K562 (cell line): ENCODE data around the gene MKLN1. TPM values are rescaled to one million over a fixed set of nuclear protein-coding genes. Genes with fewer than 3 reads are reported as not detected.

ENCODE experiments used
- CC2D1A ChIP-seq: fragments of 450-650 bp; IDR thresholded peaks from 2 replicates; pipeline ENCODE4 v1.6.1; 2017; ENCODE audit warnings: mild to moderate bottlenecking
- CHCHD3 ChIP-seq: fragments of 250-450 bp; sonication (Bioruptor Pico); IDR thresholded peaks from 2 replicates; pipeline ENCODE4 v2.1.2; 2022; ENCODE audit warnings: mild to moderate bottlenecking
- CHD4 ChIP-seq: fragments of 200-600 bp; sonication (generic); IDR thresholded peaks from 3 replicates; pipeline ENCODE4 v1.6.1; 2012; ENCODE audit warnings: low read depth, mild to moderate bottlenecking, mixed read lengths, low read length, inconsistent platforms; ENCODE audit not compliant: insufficient read depth, insufficient replicate concordance, poor library complexity, severe bottlenecking
- COPS2 ChIP-seq: fragments of 450-650 bp; conservative IDR thresholded peaks from 2 replicates; pipeline ENCODE4 v1.6.1; 2016; ENCODE audit warnings: mild to moderate bottlenecking, moderate library complexity
- EP300 ChIP-seq: IDR thresholded peaks from 2 replicates; pipeline ENCODE4 v1.6.1; 2012; ENCODE audit warnings: low read length, improper control_type of control experiment
- ESRRA ChIP-seq: fragments of 450-650 bp; IDR thresholded peaks from 2 replicates; pipeline ENCODE4 v1.6.1; 2014; ENCODE audit warnings: low read depth, mild to moderate bottlenecking, moderate library complexity, borderline replicate concordance
- EZH2 ChIP-seq: IDR thresholded peaks from 2 replicates; pipeline ENCODE4 v1.6.1; 2012; ENCODE audit warnings: low read depth, mild to moderate bottlenecking, inconsistent platforms, low read length, borderline replicate concordance
- FOXA3 ChIP-seq, 2 experiments: fragments of 450-650 bp in 1 of 2; sonication (generic) in 1 of 2; formaldehyde crosslinking; IDR thresholded peaks in 1 of 2; conservative IDR thresholded peaks in 1 of 2; 2 replicates each; pipeline versions ENCODE4 v1.4.0 to v1.8.0; 2020 to 2022; ENCODE audit warnings: mild to moderate bottlenecking in 2 of 2, missing genetic modification reagents in 1 of 2
- FOXK2 ChIP-seq, 2 experiments: fragments of 450-650 bp; IDR thresholded peaks in 1 of 2; conservative IDR thresholded peaks in 1 of 2; 2 replicates each; pipeline ENCODE4 v1.6.1; 2016; ENCODE audit warnings: low read depth in 2 of 2, mild to moderate bottlenecking in 1 of 2
- HSF4 ChIP-seq: fragments of 250-450 bp; sonication (Bioruptor Pico); IDR thresholded peaks from 2 replicates; pipeline ENCODE4 v2.1.2; 2022; ENCODE audit warnings: mild to moderate bottlenecking, moderate library complexity, borderline replicate concordance
- JUN ChIP-seq, 2 experiments: sonication (generic) in 1 of 2; formaldehyde crosslinking in 1 of 2; IDR thresholded peaks; 2 replicates each; pipeline versions ENCODE4 v1.6.1 to v1.8.0; 2012 to 2022; ENCODE audit warnings: borderline replicate concordance in 2 of 2, mild to moderate bottlenecking in 2 of 2, improper control_type of control experiment in 1 of 2, low read depth in 1 of 2, low read length in 1 of 2, missing genetic modification reagents in 1 of 2
- KLF10 ChIP-seq: fragments of 250-450 bp; sonication (Bioruptor Pico); IDR thresholded peaks from 2 replicates; pipeline ENCODE4 v1.6.1; 2021; ENCODE audit warnings: matching md5 sums
- MAFK ChIP-seq: IDR thresholded peaks from 2 replicates; pipeline ENCODE4 v1.6.1; 2011; ENCODE audit warnings: low read length, improper control_type of control experiment
- MNT ChIP-seq, 2 experiments: fragments of 450-650 bp; conservative IDR thresholded peaks; 2 replicates each; pipeline ENCODE4 v1.6.1; 2017; ENCODE audit warnings: mild to moderate bottlenecking in 2 of 2, moderate library complexity in 2 of 2
- NBN ChIP-seq: fragments of 450-650 bp; IDR thresholded peaks from 2 replicates; pipeline ENCODE4 v1.6.1; 2016; ENCODE audit warnings: low read depth, mild to moderate bottlenecking
- PCBP2 ChIP-seq: fragments of 200-400 bp; formaldehyde crosslinking; IDR thresholded peaks from 2 replicates; pipeline ENCODE4 v1.6.1; 2018; ENCODE audit warnings: low read length, low read depth, mild to moderate bottlenecking, moderate library complexity; ENCODE audit not compliant: poor library complexity, severe bottlenecking
- RB1 ChIP-seq: fragments of 450-650 bp; IDR thresholded peaks from 2 replicates; pipeline ENCODE4 v1.6.1; 2017; ENCODE audit warnings: low read depth, mild to moderate bottlenecking
- RBM17 ChIP-seq: fragments of 200-400 bp; formaldehyde crosslinking; IDR thresholded peaks from 2 replicates; pipeline ENCODE4 v1.6.1; 2017; ENCODE audit warnings: low read depth, mild to moderate bottlenecking, low read length, borderline replicate concordance
- TCF7L2 ChIP-seq: fragments of 150-350 bp; IDR thresholded peaks from 2 replicates; pipeline ENCODE4 v1.6.1; 2016; ENCODE audit warnings: low read depth, mild to moderate bottlenecking, low read length, moderate library complexity
- TRIM24 ChIP-seq, 2 experiments: fragments of 450-650 bp; IDR thresholded peaks; 2 replicates each; pipeline ENCODE4 v1.6.1; 2016
- XRCC3 ChIP-seq: fragments of 450-650 bp; IDR thresholded peaks from 2 replicates; pipeline ENCODE4 v1.6.1; 2017; ENCODE audit warnings: mild to moderate bottlenecking, moderate library complexity
- ZC3H4 ChIP-seq: sonication (generic); formaldehyde crosslinking; IDR thresholded peaks from 2 replicates; pipeline ENCODE4 v1.9.0; 2021; ENCODE audit warnings: missing genetic modification reagents, borderline replicate concordance
- ZNF133 ChIP-seq: fragments of 250-450 bp; sonication (Bioruptor Pico); IDR thresholded peaks from 2 replicates; pipeline ENCODE4 v1.4.0; 2020; ENCODE audit warnings: mild to moderate bottlenecking
- ZNF384 ChIP-seq: IDR thresholded peaks from 2 replicates; pipeline ENCODE4 v1.6.1; 2012; ENCODE audit warnings: low read depth, low read length, improper control_type of control experiment
- ZNF41 ChIP-seq: fragments of 250-450 bp; sonication (Bioruptor Pico); conservative IDR thresholded peaks from 2 replicates; pipeline ENCODE4 v1.4.0; 2020; ENCODE audit warnings: mild to moderate bottlenecking
- polyA plus RNA-seq, 8 experiments: library from polyadenylated mRNA; depleted of rRNA in 4 of 8; stranded (reverse) in 5 of 8; unstranded in 3 of 8; fragments of >200 nt; fragmentation: Nextera tagmentation in 2 of 8; fragmentation: Illumina TruSeq in 1 of 8; extraction: Ambion mirVana in 2 of 8; extraction: Trizol in 1 of 8; gene quantifications; 2 replicates each; pipeline versions ENCODE4 v1.2.1 to v1.2.3, GENCODE V29; 2011 to 2014; ENCODE audit warnings: inconsistent platforms in 1 of 8, missing spikeins in 1 of 8
- total RNA-seq, 7 experiments: library from RNA; depleted of rRNA in 6 of 7; stranded (reverse); fragments of >200 nt in 6 of 7; fragmentation: Illumina TruSeq in 2 of 7; extraction: Trizol in 2 of 7; gene quantifications; 2 replicates each; pipeline versions ENCODE4 v1.2.1 to v1.2.3, GENCODE V29; 2011 to 2021; ENCODE audit warnings: low replicate concordance in 1 of 7
- TF ChIP-seq, protein P1 (sequence below): fragments of 250-450 bp; sonication (Bioruptor Pico); IDR thresholded peaks from 2 replicates; pipeline ENCODE4 v1.4.0; 2020; ENCODE audit warnings: mild to moderate bottlenecking

Gene MKLN1
- total and polyA plus RNA-seq, 9 of the 15 experiments (the other 6 are each of a cell fraction or from before 2014, with no cell fraction given) = 18.6 to 80.4 (median 56.0) TPM

- TF ChIP-seq, protein P1, sequence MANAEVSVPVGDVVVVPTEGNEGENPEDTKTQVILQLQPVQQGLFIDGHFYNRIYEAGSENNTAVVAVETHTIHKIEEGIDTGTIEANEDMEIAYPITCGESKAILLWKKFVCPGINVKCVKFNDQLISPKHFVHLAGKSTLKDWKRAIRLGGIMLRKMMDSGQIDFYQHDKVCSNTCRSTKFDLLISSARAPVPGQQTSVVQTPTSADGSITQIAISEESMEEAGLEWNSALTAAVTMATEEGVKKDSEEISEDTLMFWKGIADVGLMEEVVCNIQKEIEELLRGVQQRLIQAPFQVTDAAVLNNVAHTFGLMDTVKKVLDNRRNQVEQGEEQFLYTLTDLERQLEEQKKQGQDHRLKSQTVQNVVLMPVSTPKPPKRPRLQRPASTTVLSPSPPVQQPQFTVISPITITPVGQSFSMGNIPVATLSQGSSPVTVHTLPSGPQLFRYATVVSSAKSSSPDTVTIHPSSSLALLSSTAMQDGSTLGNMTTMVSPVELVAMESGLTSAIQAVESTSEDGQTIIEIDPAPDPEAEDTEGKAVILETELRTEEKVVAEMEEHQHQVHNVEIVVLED (CRISPR knock-in tag) = no peak
- TF ChIP-seq MNT (conservative IDR thresholded peaks at IDR 0.05) = no peak
- TF ChIP-seq FOXK2 (conservative IDR thresholded peaks at IDR 0.05 in 1 of 2, IDR thresholded peaks at IDR 0.05 in 1 of 2; ENCODE audit: low read depth in 2 of 2) = 0 out of 4 replicates have a peak, but pooled peaks of 1 of the 2 experiments have one; percentile 12
- no peak for TF ChIP-seq ZC3H4 (CRISPR knock-in tag)
- no peak for TF ChIP-seq EZH2
- no peak for TF ChIP-seq ZNF133 (CRISPR knock-in tag)
- no peak for TF ChIP-seq CHCHD3
- no peak for TF ChIP-seq COPS2
- no peak for TF ChIP-seq PCBP2
- peak; percentile 98 for TF ChIP-seq XRCC3
- TF ChIP-seq KLF10 (CRISPR knock-in tag) = no peak
- no peak for TF ChIP-seq TCF7L2
- TF ChIP-seq ZNF41 (CRISPR knock-in tag) = no peak
- TF ChIP-seq RBM17 = no peak
- peak; percentile 51; the same call in 1 of the 2 replicates for TF ChIP-seq CC2D1A
- no peak for TF ChIP-seq ZNF384
- TF ChIP-seq NBN = peak; percentile 78
- no peak for TF ChIP-seq ESRRA
- TF ChIP-seq JUN (IDR thresholded peaks at IDR 0.05; ENCODE audit: borderline replicate concordance, low read depth, low read length) = peak; percentile 38; the same call in 1 of the 2 replicates
- TF ChIP-seq JUN (CRISPR knock-in tag; IDR thresholded peaks at IDR 0.05; ENCODE audit: borderline replicate concordance) = no peak
- no peak for TF ChIP-seq FOXA3 (CRISPR knock-in tag; conservative IDR thresholded peaks at IDR 0.05 in 1 of 2, IDR thresholded peaks at IDR 0.05 in 1 of 2)
- peak; percentile 9; the same call in 1 of the 2 replicates for TF ChIP-seq EP300
- TF ChIP-seq TRIM24 (IDR thresholded peaks at IDR 0.05) = peak; percentile 91 to 96
- no peak for TF ChIP-seq HSF4
- no peak for TF ChIP-seq MAFK
- no peak for TF ChIP-seq RB1
- no peak for TF ChIP-seq CHD4
These were observed 9.3 kb downstream of the MKLN1 start (continued) for GRCh38 chr7:131336956-131337355.
